ENCODE data around the gene FUT8.
A peak's percentile ranks its signal among the peaks of the same experiment; 100 is the strongest.

Gene FUT8

GRCh38 chr14:65560340-65561027 is 148.0 kb downstream of the FUT8 start:
- no peak for DNase-seq

GRCh38 chr14:65564370-65564769 is 151.8 kb downstream of the FUT8 start:
- no peak for DNase-seq

GRCh38 chr14:65565948-65566347 is 153.4 kb downstream of the FUT8 start:
- DNase-seq, result no peak

- DNase-seq, result peak; percentile 4
Measured at GRCh38 chr14:65566820-65567522, 154.4 kb downstream of the FUT8 start.

- DNase-seq, result no peak
Measured at GRCh38 chr14:65574611-65575010, 162.1 kb downstream of the FUT8 start.

- DNase-seq, result no peak
Measured at GRCh38 chr14:65575389-65575788, 162.9 kb downstream of the FUT8 start.

- DNase-seq, result no peak
Measured at GRCh38 chr14:65580973-65581372, 168.4 kb downstream of the FUT8 start.

- no peak for DNase-seq
Measured at GRCh38 chr14:65581378-65581777, 168.8 kb downstream of the FUT8 start.

- DNase-seq, result no peak
Measured at GRCh38 chr14:65581799-65582198, 169.3 kb downstream of the FUT8 start.

- no peak for DNase-seq
Measured at GRCh38 chr14:65585216-65585615, 172.7 kb downstream of the FUT8 start.

GRCh38 chr14:65588426-65589140 is 176.1 kb downstream of the FUT8 start:
- DNase-seq, result no peak

GRCh38 chr14:65594153-65594881 is 181.8 kb downstream of the FUT8 start:
- DNase-seq, result no peak

GRCh38 chr14:65594882-65595237 is 182.3 kb downstream of the FUT8 start:
- DNase-seq, result no peak

GRCh38 chr14:65599375-65599774 is 186.8 kb downstream of the FUT8 start:
- DNase-seq, result no peak

GRCh38 chr14:65600742-65601141 is 188.2 kb downstream of the FUT8 start:
- DNase-seq, result no peak

GRCh38 chr14:65604535-65604934 is 192.0 kb downstream of the FUT8 start:
- no peak for DNase-seq

GRCh38 chr14:65604936-65605335 is 192.4 kb downstream of the FUT8 start:
- DNase-seq, result peak; percentile 4

- no peak for DNase-seq
Measured at GRCh38 chr14:65606460-65606859, 193.9 kb downstream of the FUT8 start.

- no peak for DNase-seq
Measured at GRCh38 chr14:65613131-65613650, 200.7 kb downstream of the FUT8 start.

- DNase-seq, result no peak
Measured at GRCh38 chr14:65618996-65619395, 206.5 kb downstream of the FUT8 start.

GRCh38 chr14:65620195-65620594 is 207.7 kb downstream of the FUT8 start:
- no peak for DNase-seq

- no peak for DNase-seq
Measured at GRCh38 chr14:65622703-65623102, 210.2 kb downstream of the FUT8 start.

GRCh38 chr14:65623759-65624158 is 211.2 kb downstream of the FUT8 start:
- no peak for DNase-seq
